Chondrocyte (in vitro differentiated cells): ENCODE data around the gene ARHGAP28. TPM values are rescaled to one million over a fixed set of nuclear protein-coding genes. Genes with fewer than 3 reads are reported as not detected.

ENCODE experiments used
- DNase-seq: peaks from one replicate; pipeline ENCODE4 v3.0.0; 2021; ENCODE audit warnings: mixed read lengths, low spot score
- H3K27ac Mint-ChIP-seq: one replicate; pipeline ENCODE4 v1.8.0; 2021; ENCODE audit warnings: mild to moderate bottlenecking, moderate library complexity, mixed read lengths; ENCODE audit not compliant: unreplicated experiment
- H3K27me3 Mint-ChIP-seq: 2 replicates; pipeline ENCODE4 v1.8.0; 2021; ENCODE audit warnings: low read depth, mixed read lengths
- H3K36me3 Mint-ChIP-seq: 2 replicates; pipeline ENCODE4 v1.8.0; 2021; ENCODE audit warnings: low read depth, mixed read lengths
- H3K4me1 Mint-ChIP-seq: 2 replicates; pipeline ENCODE4 v1.8.0; 2021; ENCODE audit warnings: low read depth, mild to moderate bottlenecking, mixed read lengths
- H3K4me3 Mint-ChIP-seq: one replicate; pipeline ENCODE4 v1.8.0; 2021; ENCODE audit warnings: mild to moderate bottlenecking, moderate library complexity, mixed read lengths; ENCODE audit not compliant: unreplicated experiment
- H3K9me3 Mint-ChIP-seq: 2 replicates; pipeline ENCODE4 v1.8.0; 2021; ENCODE audit warnings: low read depth, mixed read lengths
- CTCF ChIP-seq: fragments of 200-600 bp; sonication (generic); IDR thresholded peaks from 2 replicates; pipeline ENCODE4 v1.5.0; 2021; ENCODE audit warnings: antibody characterized with exemption, mild to moderate bottlenecking, moderate library complexity
- total RNA-seq: library from RNA; stranded (reverse); gene quantifications from 3 replicates; pipeline ENCODE4 v1.2.1, GENCODE V29; 2021

Gene ARHGAP28
- total RNA-seq, 1 donor from 2014 or later, result 18.1 TPM

DNA sequence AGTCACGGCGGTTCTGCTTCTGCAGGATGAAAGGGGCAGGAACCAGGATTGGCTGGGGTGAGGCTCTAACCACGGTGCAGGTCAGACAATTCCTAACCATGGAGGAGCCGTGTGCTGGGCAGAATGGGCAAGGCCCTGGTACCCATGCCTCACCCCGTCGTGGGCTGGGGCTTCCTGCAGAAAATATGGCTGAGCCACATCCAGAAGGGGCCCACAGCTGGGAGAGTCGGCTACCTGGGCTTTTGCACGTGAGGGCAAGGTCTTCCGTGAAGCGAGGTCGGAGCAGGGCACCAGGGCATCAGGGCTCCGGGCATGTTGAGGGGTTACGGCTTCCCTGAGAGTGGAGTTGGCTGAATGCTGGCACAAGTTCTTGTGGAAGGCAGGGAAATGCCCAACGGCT lies 147.8 kb downstream of the ARHGAP28 start:
- peaks cover 1% of the 10 kb centered on the region for H3K36me3 Mint-ChIP-seq
- H3K27ac Mint-ChIP-seq, result no peak overlapping the region

GRCh38 chr18:6878556-6879297 lies 149.2 kb downstream of the ARHGAP28 start:
- H3K9me3 Mint-ChIP-seq, result no peaks in the 10 kb centered on the region
- no peaks in the 10 kb centered on the region for H3K27me3 Mint-ChIP-seq
- no peak overlapping the region for H3K27ac Mint-ChIP-seq
- H3K4me1 Mint-ChIP-seq, result peaks cover 56% of the 10 kb centered on the region
- TF ChIP-seq CTCF, result no peak
- H3K36me3 Mint-ChIP-seq, result peaks cover 4% of the 10 kb centered on the region
- no peak for DNase-seq
- H3K4me3 Mint-ChIP-seq, result no peak overlapping the region

More for the DNA sequence above, 147.8 kb downstream of the ARHGAP28 start:
- no peak overlapping the region for H3K4me3 Mint-ChIP-seq
- H3K4me1 Mint-ChIP-seq, result peaks cover 56% of the 10 kb centered on the region
- DNase-seq, result no peak
- no peaks in the 10 kb centered on the region for H3K27me3 Mint-ChIP-seq
- TF ChIP-seq CTCF, result no peak
- no peaks in the 10 kb centered on the region for H3K9me3 Mint-ChIP-seq

DNA sequence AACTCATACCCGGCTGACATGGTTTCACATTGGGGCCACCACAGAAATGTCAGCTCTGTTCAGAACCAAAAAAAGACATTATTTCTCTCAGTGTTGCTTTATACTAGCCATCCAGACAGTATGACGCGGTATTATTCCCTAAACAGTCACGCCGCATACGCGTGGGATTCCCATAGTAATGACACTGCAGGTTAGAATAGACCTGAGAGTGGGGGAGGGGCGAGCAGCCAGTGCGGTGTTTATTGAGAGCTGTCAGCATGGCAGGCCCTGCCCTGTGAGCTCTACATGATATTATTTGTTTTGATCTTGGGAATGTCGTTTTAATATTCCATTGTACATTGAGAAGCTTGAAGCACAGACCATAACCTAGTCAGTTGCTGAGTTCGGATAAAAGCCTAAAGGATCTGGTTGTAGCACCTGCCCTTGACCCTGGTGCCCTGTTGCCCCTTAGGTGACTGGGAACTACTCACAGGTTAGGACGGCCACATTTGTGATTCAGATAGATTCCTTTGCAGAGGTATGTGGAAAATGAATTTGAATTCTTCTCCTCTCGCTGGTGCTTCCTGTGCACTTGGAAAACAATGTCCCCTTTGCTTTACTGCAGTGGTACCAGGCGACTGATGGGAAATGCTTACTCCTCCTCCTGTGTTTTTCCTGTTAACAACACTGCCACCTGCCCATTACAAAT lies 150.1 kb downstream of the ARHGAP28 start:
- TF ChIP-seq CTCF, result peak; percentile 13

GRCh38 chr18:6881034-6881820 lies 151.7 kb downstream of the ARHGAP28 start:
- DNase-seq, result no peak
- Mint-ChIP-seq H3K36me3 (peaks cover 4% of the 10 kb centered on the region), H3K4me1 (peaks cover 53% of the 10 kb centered on the region), H3K27ac (peak overlapping the region; percentile 53), H3K27me3 (no peaks in the 10 kb centered on the region), H3K9me3 (no peaks in the 10 kb centered on the region), H3K4me3 (no peak overlapping the region)
- TF ChIP-seq CTCF, result no peak

More for the DNA sequence above, 150.1 kb downstream of the ARHGAP28 start:
- no peak for DNase-seq
- Mint-ChIP-seq H3K4me3 (no peak overlapping the region), H3K36me3 (peaks cover 4% of the 10 kb centered on the region), H3K9me3 (no peaks in the 10 kb centered on the region), H3K27ac (no peak overlapping the region), H3K4me1 (peaks cover 56% of the 10 kb centered on the region), H3K27me3 (no peaks in the 10 kb centered on the region)

- H3K27me3 Mint-ChIP-seq, result no peaks in the 10 kb centered on the region
- no peak overlapping the region for H3K4me3 Mint-ChIP-seq
- no peak for TF ChIP-seq CTCF
- H3K36me3 Mint-ChIP-seq, result peaks cover 5% of the 10 kb centered on the region
- no peaks in the 10 kb centered on the region for H3K9me3 Mint-ChIP-seq
- H3K4me1 Mint-ChIP-seq, result peaks cover 42% of the 10 kb centered on the region
- DNase-seq, result no peak
- no peak overlapping the region for H3K27ac Mint-ChIP-seq
These were observed 152.9 kb downstream of the ARHGAP28 start for GRCh38 chr18:6882401-6882800.
